ENCODE results near the gene SIAE.

Gene SIAE

GRCh38 chr11:124662106-124662505 lies 11.4 kb downstream of the SIAE start:
- DNase-seq: no peak

DNA sequence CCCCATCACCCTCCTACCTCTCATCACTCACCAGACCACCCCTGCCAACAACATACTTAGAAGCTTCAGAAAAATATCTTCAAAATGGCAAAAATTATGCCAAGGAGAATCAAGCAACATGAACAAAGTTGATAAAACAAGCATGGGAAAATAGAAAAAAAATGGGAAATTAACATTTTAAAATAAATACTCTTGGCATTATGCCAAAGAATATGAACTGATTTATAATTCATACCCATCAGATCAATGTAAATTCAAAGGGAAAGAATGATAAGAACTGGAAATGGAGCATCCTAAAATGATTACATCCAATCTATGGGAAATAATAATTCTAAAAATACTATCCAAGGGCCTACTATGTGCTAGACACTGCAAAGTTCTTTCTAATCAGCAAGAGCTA lies 12.0 kb downstream of the SIAE start:
- no peak for DNase-seq

- DNase-seq: no peak
Observed at GRCh38 chr11:124658986-124659385, 14.6 kb downstream of the SIAE start.

DNA sequence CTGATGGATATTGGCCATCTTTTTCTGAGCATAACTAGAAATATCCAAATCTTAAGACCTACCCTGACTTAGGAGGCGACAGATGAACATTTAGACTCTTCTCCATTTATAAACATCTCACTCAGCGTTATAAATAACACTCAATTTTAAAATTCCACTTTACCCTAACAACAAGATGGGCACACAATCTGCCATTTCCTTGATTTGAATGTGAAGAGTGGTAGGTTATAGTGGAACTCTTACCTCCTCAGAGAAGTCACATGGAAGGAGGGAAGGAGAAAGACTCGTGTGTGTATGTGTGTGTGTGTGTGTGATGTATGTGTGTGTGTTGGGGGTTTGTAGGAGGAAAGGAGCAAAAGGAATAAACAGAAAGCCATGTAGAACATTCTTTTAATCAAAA lies 15.0 kb downstream of the SIAE start:
- DNase-seq: no peak

GRCh38 chr11:124657904-124658303 lies 15.6 kb downstream of the SIAE start:
- no peak for DNase-seq

GRCh38 chr11:124656774-124657630 lies 16.5 kb downstream of the SIAE start:
- DNase-seq: no peak

DNA sequence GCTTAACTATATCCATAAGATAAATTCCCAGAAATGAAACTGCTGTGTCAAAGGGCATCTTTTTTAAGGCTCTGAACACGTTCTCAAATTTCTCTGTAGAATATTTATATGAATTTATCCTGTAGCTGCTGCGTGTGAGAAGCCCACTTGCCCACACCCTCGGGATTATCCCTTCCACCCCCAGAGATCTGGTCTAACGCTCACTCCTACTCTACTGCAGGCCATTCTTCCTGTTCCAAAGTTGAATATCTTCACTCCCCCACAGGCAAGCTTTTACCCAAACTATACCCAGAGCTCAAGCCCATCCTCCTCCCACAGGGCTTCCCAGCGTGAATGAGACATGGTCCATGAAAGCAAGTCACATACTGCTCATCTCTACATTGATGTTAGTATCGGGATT lies 24.9 kb downstream of the SIAE start:
- DNase-seq: no peak

DNA sequence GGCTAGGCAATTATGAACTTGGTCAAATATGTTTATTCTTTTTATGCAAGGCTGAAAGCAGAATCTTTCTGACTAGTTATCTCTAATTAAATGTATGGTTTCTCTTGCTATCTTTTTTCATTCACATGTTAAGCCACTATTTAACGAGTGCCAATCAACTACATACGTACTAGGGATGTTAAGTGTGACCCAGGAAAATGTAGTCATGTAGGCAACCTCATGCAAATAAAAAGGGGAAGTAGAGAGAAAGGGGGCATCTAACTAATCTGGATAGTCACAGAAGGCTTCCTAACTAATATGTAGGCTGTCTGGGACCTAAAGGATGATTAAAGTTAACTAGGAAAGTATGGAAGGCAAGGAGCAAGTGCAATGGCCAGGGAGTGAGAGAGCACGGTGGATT lies 27.4 kb downstream of the SIAE start:
- no peak for DNase-seq

DNA sequence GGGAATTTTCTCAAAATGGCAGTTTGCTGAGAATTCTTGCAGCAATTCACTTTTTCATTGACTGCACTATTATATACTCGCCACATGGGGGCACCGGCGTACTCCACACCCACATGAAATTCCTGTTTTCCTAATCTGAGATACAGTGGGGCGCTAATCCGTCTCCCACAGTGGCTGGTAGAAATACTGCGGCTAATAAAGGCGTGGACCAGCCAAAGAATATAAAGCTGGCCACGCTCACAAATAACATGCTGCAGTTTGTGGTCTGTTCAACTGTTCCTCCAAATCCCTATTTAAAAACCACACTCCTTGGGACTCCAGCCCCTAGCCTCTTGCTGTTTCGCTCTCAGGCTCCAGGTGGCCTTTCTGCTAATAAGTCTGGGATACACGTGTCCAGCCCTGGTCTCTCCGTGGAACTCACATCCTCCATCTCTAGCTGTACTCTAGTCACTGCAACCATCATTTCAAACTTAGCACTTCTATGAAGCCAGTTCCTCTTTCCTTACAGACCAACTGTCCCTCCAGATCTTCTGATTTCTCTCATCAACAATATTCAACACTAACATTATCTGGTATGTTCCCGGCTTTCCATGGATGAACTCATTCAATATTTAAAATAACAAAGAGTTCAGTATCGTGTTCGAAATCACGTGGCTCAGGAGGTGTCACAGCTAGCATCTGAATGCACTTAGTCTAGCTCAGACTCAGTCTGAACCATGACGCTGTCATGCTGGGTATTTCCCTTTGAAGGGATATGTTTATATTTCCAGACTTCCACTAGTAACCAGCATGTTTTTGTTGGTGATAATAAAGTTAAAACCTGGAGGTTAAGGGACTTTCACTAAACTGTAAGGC lies 28.9 kb downstream of the SIAE start:
- no peak for DNase-seq

GRCh38 chr11:124643605-124644425 lies 29.7 kb downstream of the SIAE start:
- no peak for DNase-seq

DNA sequence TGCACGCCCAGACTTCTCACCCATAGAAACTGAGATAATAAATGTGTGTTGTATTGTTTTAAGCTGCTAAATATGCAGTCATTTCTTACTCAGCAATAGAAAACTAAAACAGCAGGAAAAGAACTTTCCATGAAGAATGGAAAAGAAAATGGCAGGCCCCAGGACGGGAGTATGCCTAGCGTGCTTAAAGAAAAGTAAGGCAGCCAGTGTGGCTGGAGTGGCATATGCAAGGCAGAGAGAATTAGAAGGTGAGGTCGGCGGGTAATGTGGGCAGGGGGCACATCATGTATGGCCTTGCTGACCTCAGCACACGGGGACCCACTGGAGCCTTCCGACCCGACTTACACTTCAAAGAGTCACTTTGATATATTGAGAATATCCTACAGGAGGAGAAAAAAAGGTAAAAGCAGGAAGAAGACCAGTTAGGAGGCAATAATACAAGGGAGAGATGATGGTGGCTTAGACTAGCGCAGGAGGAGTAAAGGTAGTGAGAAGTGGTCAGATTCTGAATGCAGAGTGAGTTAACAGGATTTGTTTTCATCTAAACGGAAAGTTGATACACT lies 30.4 kb downstream of the SIAE start:
- DNase-seq: no peak

DNA sequence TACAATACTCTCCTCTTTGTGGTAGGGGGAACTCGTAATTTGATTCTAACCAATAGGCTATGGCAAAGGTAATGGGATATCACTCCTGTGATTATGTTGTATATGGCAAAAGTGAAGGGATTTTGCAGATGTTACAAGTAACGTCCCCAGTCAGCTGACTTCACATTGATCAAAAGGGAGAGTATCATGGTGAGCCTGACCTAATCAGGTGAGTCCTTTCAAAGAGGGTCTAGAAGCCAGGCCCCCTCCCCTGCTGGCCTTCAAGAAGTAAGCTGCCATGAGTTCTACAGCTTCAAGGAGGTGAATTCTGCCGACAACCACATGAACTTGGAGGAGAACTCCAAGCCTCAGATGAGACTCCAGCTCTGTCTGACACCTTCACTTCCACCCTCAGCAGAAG lies 30.9 kb downstream of the SIAE start:
- DNase-seq: no peak

DNA sequence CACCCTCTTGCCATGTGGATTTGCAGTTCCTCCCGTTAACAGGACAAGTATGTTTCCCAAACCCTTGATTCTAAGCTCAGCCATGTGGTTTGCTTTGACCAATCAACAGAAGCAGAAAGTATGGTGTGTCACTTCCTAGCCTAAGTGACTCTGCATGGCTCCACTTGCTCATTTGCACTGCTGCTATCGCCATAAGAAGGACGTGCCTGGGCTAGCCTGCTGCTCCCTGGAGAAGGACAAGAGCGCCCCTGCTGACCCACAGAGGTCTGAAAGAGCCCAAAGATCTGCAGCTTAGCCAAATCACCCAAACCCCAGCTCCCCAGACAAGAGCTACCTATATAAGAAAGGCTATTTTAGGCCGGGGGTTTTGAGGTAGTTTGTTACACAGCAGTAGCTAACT lies 32.9 kb downstream of the SIAE start:
- no peak for DNase-seq

GRCh38 chr11:124639186-124639585 lies 34.4 kb downstream of the SIAE start:
- DNase-seq: no peak

- no peak for DNase-seq
Observed at GRCh38 chr11:124638500-124638899, 35.0 kb downstream of the SIAE start.

- DNase-seq: no peak
Observed at GRCh38 chr11:124635932-124636331, 37.6 kb downstream of the SIAE start.

DNA sequence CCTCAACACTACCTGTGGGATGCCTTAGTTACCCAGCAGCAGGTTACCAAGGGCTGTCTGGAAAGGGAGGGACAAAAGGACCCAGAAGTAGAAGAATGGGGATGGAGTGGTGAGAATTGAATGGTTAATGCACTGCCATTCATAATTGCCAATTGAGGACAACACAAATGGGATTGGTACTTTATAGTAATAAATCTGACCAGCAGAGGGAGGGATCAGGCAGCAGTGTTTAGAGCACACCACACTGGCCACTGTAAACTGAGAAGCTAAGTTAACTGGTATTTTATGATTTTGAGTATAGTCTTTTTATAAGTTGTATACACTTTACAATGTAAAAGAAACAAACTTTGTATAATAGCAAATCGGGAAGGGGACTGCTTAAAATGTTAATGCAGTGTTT lies 40.2 kb downstream of the SIAE start:
- no peak for DNase-seq

DNA sequence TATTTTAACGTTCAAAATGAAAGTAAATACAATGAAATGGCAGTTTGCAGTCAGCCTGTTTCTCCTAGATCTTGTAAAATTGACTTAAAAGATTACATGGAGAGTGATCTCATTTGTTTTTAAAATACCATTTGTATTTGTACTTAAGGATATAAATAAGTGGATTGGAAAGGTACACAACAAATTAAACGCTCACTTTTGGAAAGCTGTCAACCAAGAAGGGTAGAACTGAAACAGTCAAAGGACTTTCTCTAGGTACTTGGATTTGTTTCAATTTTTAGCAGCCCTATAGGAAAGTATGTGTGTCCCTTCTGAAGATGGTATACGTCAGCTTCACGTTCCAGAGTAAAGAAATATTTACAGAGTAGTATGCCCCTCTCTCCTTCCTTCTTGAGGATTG lies 43.6 kb downstream of the SIAE start:
- DNase-seq: no peak

DNA sequence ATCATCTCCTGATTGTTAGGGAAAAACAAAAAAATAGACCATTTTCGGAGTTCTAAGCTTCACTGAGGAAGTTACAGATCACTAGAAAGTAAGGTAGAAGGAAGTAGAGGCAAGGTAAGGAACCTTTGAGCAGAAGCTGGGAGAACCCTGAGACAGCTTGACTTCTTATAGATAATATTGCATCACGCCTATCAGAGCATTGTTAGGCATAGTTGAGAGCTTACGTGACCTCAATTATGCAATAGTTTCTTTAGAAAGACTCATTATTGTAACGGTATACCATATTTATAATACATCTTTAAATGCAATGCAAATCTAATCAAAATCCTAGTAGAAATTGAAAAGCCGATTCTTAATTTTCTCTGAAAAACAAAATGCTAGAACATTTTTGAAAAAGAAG lies 46.0 kb downstream of the SIAE start:
- DNase-seq: no peak

DNA sequence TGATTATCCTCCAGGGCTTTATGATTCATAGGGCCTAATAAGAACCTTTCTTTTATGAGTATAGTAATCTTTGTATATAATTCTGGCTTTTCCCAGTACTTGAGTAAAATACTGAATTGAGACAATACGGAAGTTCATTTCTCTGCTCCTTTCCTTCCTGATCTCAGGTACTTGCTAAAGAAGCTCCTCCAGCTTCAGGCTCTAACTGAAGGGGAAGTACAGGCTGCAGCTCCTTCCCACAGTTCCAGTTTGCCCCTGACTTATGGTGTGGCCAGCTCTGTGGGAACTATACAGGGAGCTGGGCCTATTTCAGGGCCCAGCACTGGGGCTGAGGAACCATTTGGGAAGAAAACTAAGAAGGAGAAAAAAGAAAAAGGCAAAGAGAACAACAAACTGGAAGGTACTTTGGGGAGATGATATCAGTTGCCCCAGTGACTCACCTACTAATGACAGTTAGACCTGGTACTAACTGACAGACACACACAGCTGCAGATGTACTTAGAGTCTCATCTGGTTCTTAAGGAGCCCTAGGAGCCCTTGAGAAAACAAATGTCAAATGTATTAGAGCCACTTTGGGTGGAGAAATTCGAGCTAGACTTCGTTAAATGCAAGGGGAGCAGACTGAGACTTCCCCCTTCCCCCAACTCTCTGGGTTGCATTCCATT lies 47.9 kb downstream of the SIAE start:
- DNase-seq: no peak

GRCh38 chr11:124623861-124624525 lies 49.5 kb downstream of the SIAE start:
- DNase-seq: no peak
